ENCODE results near the gene RSPH6A.

DNA sequence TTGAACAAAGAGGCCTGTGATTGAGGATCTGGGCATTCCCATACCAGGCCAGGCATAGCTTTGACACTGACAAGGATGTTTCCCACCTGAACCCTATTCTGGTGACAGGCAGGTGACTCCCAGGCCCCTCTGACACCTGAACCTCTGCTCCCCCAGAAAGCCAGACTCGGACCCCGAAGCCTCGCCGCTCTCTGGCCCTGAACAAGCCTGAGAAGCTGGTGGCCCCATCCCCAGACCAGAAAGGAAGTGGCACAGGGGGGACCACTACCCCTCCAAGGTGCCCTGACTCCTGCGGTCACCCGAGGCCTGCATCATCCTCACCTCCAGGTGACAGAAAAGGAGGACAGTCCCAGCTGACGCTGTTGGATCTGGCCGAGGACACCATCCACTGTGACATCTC, 60.8 kb downstream of the RSPH6A start:
- no peak for TF ChIP-seq CTCF (IDR thresholded peaks at IDR 0.05; ENCODE audit: poor library complexity)
- no peak for TF ChIP-seq EZH2 (IDR thresholded peaks at IDR 0.05; ENCODE audit: borderline replicate concordance)

All from hepatocyte (in vitro differentiated cells).